PFSK-1 (cell line): ENCODE results near the gene KIRREL3.

Experiments used
- FOXP2 ChIP-seq: optimal IDR thresholded peaks from 2 replicates; pipeline ENCODE3; 2011; ENCODE audit warnings: borderline replicate concordance, control low read depth, inconsistent platforms; ENCODE audit not compliant: insufficient read depth; ENCODE audit errors: extremely low read length, extremely low read depth
- POLR2AphosphoS5 ChIP-seq: IDR thresholded peaks from 2 replicates; pipeline ENCODE4 v1.6.1; 2012; ENCODE audit warnings: low read depth, mild to moderate bottlenecking, control low read depth, low read length, moderate library complexity
- SIN3A ChIP-seq: IDR thresholded peaks from 2 replicates; pipeline ENCODE4 v1.6.1; 2012; ENCODE audit warnings: mild to moderate bottlenecking, low read length, moderate library complexity, borderline replicate concordance; ENCODE audit not compliant: insufficient read depth
- TAF1 ChIP-seq: IDR thresholded peaks from 2 replicates; pipeline ENCODE4 v1.6.1; 2012; ENCODE audit warnings: low read length, control low read depth, borderline replicate concordance; ENCODE audit not compliant: insufficient read depth
- TF ChIP-seq, protein P1 (sequence below), 2 experiments: IDR thresholded peaks; 2 replicates each; pipeline versions ENCODE4 v1.6.1 to v1.8.0; 2011 to 2012; ENCODE audit warnings: low read depth in 2 of 2, low read length in 2 of 2, control low read depth in 1 of 2, inconsistent platforms in 1 of 2, mild to moderate bottlenecking in 1 of 2, moderate library complexity in 1 of 2; ENCODE audit not compliant: insufficient read depth in 1 of 2

The KIRREL3 gene

DNA sequence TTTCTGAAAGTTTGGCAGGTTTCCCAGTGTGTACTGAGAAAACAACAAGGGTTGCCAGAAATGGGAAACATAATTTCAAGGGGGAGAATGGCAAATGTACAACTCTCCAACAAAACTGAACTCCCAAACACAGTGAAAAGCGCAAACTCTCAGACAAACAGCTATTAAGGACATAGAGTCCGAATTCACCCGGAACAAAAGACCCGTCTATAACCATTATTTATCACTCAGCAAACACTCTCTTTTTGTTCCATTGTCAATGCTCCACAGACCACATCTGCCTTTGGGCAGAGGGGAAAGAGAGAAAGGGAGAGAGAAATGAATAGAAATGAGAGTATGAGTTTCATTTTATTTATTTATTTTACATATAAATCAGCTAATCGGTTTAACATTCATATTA is 21.7 kb downstream of the KIRREL3 start:
- TF ChIP-seq FOXP2, result no peak
- no peak for TF ChIP-seq POLR2AphosphoS5
- no peak for TF ChIP-seq SIN3A
- TF ChIP-seq TAF1, result no peak
- TF ChIP-seq, protein P1, sequence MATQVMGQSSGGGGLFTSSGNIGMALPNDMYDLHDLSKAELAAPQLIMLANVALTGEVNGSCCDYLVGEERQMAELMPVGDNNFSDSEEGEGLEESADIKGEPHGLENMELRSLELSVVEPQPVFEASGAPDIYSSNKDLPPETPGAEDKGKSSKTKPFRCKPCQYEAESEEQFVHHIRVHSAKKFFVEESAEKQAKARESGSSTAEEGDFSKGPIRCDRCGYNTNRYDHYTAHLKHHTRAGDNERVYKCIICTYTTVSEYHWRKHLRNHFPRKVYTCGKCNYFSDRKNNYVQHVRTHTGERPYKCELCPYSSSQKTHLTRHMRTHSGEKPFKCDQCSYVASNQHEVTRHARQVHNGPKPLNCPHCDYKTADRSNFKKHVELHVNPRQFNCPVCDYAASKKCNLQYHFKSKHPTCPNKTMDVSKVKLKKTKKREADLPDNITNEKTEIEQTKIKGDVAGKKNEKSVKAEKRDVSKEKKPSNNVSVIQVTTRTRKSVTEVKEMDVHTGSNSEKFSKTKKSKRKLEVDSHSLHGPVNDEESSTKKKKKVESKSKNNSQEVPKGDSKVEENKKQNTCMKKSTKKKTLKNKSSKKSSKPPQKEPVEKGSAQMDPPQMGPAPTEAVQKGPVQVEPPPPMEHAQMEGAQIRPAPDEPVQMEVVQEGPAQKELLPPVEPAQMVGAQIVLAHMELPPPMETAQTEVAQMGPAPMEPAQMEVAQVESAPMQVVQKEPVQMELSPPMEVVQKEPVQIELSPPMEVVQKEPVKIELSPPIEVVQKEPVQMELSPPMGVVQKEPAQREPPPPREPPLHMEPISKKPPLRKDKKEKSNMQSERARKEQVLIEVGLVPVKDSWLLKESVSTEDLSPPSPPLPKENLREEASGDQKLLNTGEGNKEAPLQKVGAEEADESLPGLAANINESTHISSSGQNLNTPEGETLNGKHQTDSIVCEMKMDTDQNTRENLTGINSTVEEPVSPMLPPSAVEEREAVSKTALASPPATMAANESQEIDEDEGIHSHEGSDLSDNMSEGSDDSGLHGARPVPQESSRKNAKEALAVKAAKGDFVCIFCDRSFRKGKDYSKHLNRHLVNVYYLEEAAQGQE (IDR thresholded peaks at IDR 0.05; ENCODE audit: insufficient read depth in 1 of 2, low read depth in 2 of 2, low read length in 2 of 2), result no peak

DNA sequence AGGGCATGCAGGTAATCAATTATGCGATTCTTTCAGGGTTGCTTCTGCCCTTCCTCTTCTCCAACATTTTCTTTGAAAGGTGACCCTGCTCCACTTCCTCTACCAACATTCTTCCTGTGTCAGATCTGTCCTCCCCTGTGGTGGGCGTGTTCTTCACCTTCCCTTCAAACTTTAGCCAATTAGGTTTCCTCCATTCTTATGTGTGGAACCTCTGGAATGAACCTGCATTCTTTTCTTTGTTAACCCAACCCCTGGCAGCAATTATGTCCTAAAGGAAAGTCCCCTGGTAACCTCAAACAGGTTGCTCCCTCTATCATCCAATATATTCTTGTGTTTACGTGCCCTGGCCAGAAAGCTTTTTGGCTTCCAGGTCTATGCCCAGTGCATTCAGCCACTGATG is 22.4 kb downstream of the KIRREL3 start:
- TF ChIP-seq POLR2AphosphoS5, result no peak
- TF ChIP-seq SIN3A, result no peak
- no peak for TF ChIP-seq FOXP2
- TF ChIP-seq TAF1, result no peak
- TF ChIP-seq, protein P1 (IDR thresholded peaks at IDR 0.05; ENCODE audit: insufficient read depth in 1 of 2, low read depth in 2 of 2, low read length in 2 of 2), result no peak

DNA sequence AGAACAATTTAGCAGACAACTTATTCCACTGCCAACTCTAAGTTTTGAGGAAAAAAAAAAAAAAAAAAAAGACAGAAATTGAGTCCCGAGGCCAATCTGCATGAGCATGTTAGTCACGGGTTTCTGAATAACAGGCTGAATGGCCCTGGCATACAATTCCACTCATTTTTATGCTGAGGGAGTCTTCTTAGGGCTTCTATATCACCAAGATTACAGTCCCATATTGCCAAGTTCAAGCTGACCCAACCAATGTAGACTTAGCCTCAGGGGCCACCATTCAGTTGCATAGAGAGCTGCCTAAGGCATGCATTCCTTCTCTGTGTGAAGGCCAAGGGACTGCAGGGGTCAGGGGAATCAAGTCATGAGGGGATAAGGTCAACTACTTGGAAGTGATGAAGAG is 27.5 kb downstream of the KIRREL3 start:
- no peak for TF ChIP-seq TAF1

DNA sequence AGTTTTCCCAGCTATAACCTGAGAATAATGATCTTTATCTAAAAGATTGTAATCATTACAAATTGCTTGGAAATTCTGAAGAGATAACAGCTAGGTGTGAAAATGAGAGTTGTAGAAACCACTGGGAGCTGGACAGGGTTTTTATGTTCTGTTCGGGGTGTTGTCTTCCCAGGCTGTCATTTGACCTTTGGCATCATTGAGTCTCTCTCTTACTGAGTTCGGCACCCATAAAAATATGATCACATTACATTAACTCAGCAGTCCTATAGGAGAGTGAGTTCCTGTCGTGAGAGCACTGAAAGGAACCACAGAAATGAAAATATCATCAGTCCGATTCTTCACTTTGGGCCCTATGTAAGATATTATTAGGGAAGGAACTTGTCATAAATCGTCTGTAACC is 29.3 kb downstream of the KIRREL3 start:
- TF ChIP-seq, protein P1 (IDR thresholded peaks at IDR 0.05; ENCODE audit: insufficient read depth in 1 of 2, low read depth in 2 of 2, low read length in 2 of 2), result no peak
- TF ChIP-seq SIN3A, result no peak
- no peak for TF ChIP-seq FOXP2
- TF ChIP-seq POLR2AphosphoS5, result no peak
- TF ChIP-seq TAF1, result no peak

DNA sequence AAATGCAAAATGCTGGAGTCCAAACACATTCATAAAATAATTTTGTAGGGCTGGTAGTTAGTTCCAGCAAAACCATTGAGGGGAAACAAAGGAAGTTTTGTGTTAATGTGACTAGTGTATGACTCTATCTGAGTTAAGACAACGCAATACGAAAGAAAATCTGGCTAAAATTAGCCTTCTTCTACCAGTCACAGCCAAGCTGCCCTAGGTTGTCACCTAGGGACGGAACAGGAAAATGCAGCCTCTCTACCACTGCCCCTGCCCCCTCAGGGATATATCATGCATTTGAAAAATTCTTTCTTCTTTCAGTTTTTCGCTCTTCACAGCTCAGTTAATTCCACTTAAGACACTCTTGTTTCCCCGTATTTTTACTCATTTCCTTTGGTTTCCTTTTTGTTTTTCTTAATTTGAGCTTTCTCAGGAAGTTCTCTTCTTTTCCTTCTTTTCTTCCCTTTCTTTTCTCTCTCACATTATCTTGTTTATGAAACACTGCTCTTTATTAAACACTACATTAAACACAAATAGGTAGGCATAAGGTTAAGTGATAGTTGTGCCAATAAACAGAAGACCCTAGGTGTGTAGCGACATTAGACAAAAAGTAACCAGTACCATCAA is 30.6 kb downstream of the KIRREL3 start:
- TF ChIP-seq FOXP2 (no peak), POLR2AphosphoS5 (no peak), TAF1 (no peak), SIN3A (no peak)
- TF ChIP-seq, protein P1 (IDR thresholded peaks at IDR 0.05; ENCODE audit: insufficient read depth in 1 of 2, low read depth in 2 of 2, low read length in 2 of 2), result no peak
